GM21526 (cell line): ENCODE data around the gene DAZAP1.
"Not testable (repeated sequence)": the region's sequence is repeated elsewhere in the genome, so short reads cannot be mapped to it uniquely, and the experiment has no call there.

Experiments
- ATAC-seq: cut with Tn5 transposase; IDR thresholded peaks from one replicate; pipeline ENCODE4 v1.9.1; 2021; ENCODE audit warnings: moderate library complexity; ENCODE audit not compliant: unreplicated experiment, low FRiP score

The DAZAP1 gene

GRCh38 chr19:1470305-1471009 is 63.1 kb downstream of the DAZAP1 start:
- ATAC-seq = no peak

GRCh38 chr19:1471010-1471514 is 63.7 kb downstream of the DAZAP1 start:
- ATAC-seq = no peak

DNA sequence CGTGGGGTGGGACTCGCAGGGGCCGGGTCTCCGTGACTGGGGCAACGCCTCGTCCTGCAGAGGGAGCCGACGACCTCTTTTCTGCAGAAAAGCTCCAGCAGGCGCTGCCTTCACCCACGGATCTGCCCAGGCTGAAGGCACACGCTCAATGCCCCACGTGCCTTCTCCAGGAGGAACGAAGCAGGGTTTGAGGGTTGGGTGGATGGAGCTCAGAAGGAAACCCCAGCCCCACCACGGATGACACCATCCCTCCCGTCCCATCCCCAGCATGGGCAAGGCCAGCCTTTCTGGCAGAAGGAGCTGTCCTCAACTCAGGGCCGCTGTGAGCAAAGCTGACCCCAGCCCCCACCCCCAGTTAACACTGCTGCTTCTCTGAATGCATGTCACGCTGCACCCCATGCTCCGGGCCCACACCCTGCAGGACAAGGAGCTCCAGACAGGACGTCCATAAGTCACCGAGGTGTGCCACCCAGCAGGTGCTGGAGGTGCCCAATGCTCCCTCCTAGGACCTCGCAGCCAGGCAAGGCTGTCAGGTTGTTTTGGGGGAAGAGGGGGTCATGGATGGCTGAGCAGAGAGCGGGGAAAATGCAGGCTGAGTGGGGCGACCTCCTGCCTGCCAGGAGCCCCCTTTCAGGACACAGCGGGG is 64.3 kb downstream of the DAZAP1 start:
- ATAC-seq = no peak

- ATAC-seq = no peak
Measured at GRCh38 chr19:1472231-1473084, 65.1 kb downstream of the DAZAP1 start.

GRCh38 chr19:1473085-1473851 is 65.9 kb downstream of the DAZAP1 start:
- no peak for ATAC-seq

- ATAC-seq = no peak
Measured at GRCh38 chr19:1474011-1474764, 66.8 kb downstream of the DAZAP1 start.

DNA sequence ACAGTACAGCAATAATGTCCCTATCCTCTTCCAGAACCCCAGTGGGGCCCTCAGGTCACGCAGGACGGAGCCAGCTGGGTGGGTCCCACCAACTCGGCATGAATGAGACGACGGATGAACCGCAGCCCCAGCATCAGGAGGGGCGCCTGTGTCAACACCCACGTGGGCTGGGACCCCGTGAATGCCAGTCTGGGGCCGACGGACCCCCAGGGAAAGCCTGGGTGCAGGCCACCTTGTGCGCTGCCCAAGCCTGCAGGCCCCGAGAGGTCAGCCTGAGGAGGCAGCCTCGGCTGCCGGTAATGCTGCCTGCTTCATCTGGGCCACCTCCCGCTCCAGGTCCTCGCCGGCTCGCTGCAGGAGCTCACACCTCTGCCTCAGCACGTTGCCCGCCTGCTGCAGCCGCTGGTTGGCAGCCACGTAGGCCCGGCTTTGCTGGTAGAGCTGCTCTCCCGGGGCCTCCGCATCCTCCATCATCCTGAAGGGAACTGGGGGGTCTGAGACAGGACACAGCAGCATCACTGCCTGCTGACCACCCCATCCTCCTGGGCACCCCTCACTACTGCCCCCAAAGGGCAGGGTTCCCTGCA is 67.5 kb downstream of the DAZAP1 start:
- ATAC-seq = no peak

DNA sequence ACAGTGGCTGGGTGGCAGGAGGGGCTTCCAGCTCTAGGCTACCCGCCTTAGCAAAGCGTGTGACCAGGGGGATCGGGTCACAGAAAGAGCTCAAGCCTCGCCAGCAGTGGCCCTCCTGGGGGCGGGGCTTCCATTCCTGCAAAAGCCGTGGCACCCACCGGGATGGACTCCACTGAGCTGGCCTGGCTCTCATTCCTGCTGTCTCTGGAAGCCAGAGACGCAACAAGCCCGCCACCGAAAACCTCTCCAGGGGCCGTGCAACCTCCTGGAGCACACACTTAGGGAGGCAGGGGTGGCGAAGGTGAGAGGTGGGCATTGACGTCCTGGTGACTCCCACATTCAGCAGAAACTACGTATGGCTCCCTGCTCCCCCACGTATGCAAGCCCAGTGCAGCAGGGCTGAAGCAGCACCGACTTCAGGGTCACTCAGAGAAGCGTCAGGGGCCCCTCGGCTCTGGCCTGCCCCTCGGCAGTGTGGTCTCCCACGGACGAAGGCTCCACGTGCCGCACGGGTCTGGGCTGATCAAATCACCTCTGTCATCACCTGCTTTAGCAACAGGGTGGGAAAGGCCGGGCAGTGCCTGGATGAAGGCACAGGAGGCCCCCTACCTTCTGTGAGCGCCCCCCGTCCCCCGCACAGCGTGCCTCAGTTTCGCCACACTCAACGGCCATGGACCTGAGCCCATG is 68.5 kb downstream of the DAZAP1 start:
- ATAC-seq = no peak

DNA sequence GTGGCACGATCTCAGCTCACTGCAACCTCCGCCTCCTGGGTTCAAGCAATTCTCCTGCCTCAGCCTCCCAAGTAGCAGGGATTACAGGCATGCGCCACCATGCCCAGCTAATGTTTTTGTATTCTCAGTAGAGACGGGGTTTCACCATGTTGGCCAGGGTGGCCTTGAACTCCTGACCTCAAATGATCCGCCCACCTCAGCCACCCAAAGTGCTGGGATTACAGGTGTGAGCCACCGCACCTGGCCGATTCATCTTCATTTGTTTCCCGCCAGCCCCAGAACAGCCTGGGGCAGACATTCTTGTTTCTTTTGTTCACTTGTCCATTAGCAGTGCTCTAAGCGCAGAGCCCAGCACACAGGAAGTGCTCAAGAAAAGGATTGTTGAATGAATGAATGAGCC is 69.7 kb downstream of the DAZAP1 start:
- ATAC-seq = not testable (repeated sequence)

DNA sequence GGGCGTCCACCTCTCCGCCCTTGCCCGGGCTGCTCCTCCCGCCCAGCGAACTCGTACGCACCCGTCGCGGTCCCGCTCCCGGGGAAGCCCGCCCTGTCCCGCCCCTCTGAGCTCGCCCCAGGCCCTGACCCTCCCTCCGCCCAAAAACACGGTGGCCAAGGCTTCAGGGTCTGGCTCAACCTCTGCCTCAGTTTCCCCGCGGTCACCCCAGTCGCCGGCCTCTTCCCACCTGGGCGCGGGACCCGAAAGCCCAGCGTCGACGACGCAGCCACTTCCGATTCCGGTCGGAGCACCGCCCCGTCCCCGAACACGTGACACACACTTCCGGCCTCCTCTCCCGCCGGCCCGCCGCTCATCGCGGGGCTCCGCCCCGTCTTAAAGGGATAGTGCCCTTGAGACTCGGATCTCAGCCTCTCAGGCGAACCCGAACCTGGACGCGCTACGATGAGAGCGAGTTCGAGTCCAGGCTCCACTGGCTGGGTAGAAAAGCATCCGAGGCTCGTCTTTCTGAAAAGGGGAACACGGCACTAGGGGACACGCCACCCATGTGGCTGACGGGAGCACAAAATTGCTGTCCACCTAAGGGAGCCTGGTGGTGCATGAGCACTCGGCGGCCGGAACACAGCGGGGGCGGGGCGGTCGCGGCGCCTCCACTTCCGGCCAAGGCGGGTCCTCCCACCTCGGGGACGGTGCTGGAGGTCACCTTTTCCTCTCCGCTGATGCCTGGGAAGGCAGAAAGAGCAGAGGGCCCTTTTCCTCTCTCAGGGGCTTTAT is 71.7 kb downstream of the DAZAP1 start, which contains the start of gene C19orf25:
TSS of gene C19orf25 (minus strand) at position 282 of the 774 bp plus-strand sequence. CDS start 312 bp downstream, outside the sequence.
- ATAC-seq = peak; percentile 73

DNA sequence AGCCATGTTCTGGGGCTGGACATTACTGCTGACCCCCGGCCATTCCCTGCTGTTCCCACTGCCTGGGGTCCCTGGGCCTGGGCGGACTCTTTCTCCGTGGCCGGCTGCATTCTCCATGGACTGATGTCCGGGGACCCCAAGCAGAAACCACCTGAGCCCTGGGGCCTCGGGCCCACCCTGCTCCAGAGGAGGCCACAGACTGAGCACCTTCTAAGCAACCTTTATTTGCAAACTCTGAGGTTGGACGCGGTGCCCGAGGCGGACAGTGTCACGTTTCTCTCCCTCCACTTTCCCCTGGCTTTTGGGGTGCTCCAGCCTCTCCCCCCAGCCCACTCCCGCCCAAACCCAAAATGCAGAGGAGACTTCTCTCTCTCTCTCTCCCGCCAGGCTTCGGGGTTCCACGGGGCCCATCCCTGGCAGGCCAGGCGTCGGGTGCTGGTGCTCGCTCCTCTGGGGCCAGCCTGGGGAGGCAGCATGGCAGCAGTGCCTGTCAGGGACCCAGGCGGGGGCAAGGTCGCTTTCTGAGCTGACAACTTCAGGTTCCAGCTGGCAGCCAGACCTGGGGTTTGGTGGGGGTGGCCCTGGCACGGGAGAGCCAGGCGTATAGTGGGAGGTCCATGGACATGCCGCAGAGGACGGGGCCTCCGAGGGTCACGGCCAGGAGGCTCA is 74.0 kb downstream of the DAZAP1 start:
- no peak for ATAC-seq

DNA sequence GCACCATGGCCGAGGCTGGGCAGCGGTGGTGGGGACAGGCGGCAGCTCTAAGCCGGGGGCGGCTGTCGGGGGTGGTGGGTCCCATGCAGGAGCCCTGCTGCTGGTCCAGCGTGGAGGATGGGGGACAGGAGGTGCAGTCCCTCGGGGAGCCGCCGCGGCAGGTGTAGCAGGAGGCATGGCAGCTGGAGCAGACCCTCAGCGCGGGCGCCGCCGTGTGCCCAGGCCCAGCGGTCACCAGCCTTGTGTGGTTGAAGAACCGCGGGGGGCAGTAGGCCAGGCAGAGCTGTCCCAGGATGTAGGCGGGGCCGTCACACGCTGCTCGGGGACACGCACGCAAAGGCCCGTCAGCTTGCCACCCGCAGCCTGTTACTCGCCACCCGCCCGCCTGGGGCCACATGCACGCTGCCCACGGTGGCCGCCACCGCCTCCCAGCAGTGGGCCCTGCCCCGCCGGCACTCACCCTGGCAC is 74.5 kb downstream of the DAZAP1 start:
- no peak for ATAC-seq

- ATAC-seq = no peak
Measured at GRCh38 chr19:1482361-1483130, 75.2 kb downstream of the DAZAP1 start.

GRCh38 chr19:1483131-1483978 is 76.0 kb downstream of the DAZAP1 start:
- ATAC-seq = no peak

- no peak for ATAC-seq
Measured at GRCh38 chr19:1483979-1484428, 76.6 kb downstream of the DAZAP1 start.
